SK-N-MC (cell line): ENCODE results near the gene CPLX4.

ENCODE experiments used
- EZH2 ChIP-seq: fragments of 200-600 bp; sonication (generic); IDR thresholded peaks from one replicate; pipeline ENCODE4 v1.6.1; 2017; ENCODE audit warnings: antibody characterized with exemption
- FOXP2 ChIP-seq: optimal IDR thresholded peaks from 2 replicates; pipeline ENCODE3; 2011; ENCODE audit warnings: mild to moderate bottlenecking, moderate library complexity; ENCODE audit not compliant: insufficient read depth; ENCODE audit errors: extremely low read length, control extremely low read depth
- POLR2AphosphoS5 ChIP-seq: IDR thresholded peaks from 2 replicates; pipeline ENCODE4 v1.6.1; 2012; ENCODE audit warnings: mild to moderate bottlenecking, low read depth, low read length, borderline replicate concordance

DNA sequence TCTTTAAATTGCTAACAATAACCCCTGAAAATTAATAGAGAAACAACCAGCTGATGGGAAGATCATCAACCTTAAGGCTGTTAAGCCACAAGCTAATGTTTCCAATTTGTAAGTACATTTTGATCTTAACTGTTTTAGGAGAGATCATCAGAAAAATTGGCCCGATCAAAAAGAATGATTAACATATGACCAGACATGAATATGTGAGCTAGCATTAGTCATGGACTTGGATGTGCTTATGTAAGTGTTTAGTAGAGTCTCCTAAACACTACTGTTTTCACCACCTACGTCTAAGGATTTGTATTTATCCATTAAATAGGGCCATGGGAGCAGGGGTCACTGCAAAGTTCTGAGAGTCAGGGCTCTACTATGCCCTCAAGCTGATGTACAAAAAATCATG lies 36.3 kb upstream of the CPLX4 start:
- no peak for TF ChIP-seq EZH2
- TF ChIP-seq POLR2AphosphoS5: no peak
- TF ChIP-seq FOXP2: no peak
